GM21447 (cell line): ENCODE results near the gene EDEM2.
"Not testable (repeated sequence)": the region's sequence is repeated elsewhere in the genome, so short reads cannot be mapped to it uniquely, and the experiment has no call there.

ENCODE experiments used
- ATAC-seq: cut with Tn5 transposase; IDR thresholded peaks from one replicate; pipeline ENCODE4 v1.9.1; 2021; ENCODE audit not compliant: unreplicated experiment

The EDEM2 gene

DNA sequence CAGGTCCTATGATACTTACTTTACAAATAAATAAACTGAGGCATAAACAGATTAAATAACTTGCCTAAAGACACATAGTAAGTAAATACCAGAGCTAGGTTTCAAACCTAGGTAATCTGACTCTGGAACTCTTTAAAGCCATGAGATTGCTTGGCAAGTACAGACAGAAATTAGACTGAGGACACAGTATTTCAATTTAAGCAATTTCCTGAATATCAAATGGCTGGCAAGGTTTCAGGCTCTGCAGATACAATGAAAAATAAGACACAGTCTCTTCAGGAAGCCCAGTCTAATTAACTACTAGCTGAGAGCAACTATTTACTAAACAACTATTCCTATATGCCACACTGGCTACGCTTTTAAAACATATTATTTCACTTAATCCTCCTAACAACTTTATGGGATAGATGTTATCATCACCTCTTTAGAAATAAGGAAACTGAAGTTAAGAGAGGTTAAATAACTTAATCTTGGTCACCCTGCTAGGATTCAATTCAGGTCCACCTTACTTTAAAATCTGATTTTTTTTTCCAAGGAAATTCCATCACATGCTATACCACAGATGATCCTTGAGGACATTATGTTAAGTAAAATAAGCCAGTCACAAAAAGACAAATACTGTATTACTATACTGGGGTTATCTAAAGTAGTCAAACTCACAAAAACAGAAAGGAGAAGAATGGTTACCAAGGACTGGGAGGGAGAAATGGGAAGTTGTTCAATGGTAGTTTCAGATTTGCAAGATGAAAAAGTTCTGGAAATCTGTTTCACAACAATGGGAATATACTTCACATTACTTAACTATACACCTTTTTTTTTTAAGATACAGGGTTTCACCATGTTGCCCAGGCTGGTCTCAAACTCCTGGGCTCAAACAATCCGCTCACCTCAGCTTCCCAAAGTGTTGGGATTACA is 58.6 kb downstream of the EDEM2 start:
- ATAC-seq, result no peak

DNA sequence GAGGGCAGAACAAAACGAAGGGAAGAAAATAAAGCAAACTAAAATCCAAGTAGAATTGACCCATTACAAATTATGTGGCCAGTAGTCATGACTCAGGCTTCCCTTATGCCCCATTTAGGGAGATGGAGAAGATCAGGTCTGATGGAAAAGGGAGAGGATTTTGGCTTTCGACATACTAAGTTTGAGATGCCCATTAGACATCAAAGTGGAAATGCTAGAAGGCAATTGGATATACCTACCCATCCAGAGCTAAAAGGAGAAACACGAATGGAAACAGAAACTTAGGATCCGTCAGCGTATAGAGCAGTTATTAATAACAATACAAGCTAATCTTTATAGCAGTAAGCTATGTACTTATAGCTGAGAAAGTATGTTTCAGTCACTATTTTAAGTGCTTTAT is 59.3 kb downstream of the EDEM2 start:
- ATAC-seq, result no peak

DNA sequence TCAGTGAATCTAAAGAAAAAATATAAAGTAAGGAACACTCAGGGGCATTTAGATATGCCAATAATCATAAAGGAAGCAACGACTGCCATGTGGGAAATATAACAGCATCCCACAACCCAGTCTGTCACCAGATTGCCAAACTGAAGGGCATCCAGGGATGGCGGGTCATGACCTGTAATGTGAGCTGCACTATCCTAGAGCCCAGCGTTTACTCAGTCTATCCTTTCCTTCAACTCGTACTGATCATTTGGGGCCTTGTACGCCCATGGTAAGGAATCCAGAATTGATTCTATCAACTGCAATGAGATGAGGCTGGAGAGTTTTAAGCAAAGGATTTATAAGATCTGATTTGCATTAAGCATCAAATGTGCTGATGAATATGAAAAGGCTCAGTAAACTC is 59.8 kb downstream of the EDEM2 start:
- no peak for ATAC-seq

DNA sequence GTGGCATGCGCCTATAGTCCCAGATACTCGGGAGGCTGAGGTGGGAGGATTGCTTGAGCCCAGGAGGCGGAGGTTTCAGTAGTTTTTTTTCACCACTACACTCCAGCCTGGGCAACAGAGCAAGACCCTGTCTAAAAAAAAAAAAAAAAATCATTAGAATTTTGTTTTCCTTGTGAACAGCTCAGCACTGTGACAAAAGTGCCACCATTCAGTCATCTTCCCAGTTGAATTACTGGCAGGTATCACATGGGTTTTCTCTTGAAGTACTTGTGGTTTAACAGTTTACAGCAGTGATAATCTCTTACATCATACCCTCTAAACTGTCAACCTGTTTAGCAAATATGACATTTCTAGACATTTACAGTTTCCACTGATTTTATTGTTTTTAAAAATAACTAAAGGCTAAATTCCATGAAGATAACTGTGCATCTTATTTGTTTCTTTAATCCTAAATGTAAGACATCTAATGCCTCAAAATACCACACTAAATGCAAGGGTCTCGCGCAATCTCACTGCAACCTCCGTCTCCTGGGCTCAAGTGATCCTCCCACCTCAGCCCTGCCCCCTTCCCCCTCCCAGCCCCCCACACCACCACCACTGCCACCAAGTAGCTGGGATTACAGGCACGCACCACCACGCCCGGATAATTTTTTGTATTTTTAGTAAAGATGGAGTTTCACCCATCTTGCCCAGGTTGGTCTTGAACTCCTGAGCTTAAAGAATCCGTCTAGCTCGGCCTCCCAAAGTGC is 61.5 kb downstream of the EDEM2 start:
- no peak for ATAC-seq

DNA sequence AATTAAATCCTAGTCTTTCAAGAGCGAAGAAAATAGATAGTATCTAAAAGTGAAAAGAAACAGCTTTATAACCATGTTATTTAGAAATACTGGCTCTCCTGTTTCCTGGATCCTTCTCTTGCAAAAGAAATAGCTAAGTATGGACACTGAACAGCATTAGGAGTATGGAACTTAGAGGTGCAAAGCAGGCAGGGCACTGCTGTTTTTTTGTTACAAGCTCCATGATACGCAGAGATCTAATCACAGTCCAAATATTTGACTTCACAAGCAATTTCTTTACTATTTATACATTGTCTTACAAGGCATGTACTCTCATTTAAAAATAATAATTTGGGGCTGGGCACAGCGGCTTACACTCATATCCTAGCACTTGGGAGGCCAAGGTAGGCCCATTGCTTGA is 62.1 kb downstream of the EDEM2 start:
- no peak for ATAC-seq

DNA sequence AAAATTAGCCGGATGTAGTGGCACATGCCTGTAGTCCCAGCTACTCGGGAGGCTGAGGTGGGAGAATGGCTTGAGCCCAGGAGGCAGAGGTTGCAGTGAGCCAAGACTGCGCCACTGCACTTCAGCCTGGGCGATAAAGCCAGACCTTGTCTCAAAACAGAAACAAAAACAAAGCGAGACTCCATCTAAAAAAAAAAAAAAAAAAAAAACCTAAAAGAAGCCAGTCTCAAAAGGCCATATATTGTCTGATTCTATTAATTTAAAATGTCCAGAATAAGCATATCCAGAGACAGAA is 66.8 kb downstream of the EDEM2 start:
- not testable (repeated sequence) for ATAC-seq

DNA sequence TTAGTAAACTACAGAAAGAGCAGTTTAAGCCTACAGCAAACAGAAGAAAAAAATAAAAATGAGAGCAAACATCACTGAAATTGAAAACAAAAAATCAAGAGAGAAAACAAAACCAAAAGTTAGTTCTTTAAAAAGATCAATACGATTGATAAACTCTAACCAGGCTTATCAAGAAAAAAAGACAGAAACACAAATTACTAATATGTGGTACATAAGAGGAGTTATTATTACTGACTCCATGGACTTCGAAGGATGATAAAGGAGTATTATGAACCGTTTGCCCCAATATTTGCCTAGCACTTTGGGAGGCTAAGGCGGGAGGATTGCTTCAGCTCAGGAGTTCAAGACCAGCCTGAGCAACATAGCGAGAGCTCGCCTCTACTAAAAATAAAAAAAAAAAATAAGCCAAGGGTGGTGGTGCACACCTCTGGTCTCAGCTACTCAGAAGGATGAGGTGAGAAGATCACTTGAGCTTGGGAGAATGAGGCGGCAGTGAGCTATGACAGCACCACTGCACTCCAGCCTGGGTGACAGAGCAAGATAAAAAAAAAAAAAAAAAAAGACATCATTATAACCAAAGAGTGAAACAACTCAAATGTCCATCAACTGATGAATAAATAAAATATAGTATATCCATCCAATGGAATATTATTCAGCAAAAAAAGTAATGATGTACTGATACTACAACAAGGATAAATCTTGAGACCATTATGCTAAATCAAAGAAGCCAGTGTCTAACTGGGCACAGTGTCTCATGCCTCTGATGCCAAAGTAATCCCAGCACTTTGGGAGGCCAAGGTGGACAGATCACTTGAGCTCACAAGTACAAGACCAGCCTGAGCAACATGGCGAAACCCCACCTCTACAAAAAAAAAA is 67.4 kb downstream of the EDEM2 start:
- no peak for ATAC-seq

DNA sequence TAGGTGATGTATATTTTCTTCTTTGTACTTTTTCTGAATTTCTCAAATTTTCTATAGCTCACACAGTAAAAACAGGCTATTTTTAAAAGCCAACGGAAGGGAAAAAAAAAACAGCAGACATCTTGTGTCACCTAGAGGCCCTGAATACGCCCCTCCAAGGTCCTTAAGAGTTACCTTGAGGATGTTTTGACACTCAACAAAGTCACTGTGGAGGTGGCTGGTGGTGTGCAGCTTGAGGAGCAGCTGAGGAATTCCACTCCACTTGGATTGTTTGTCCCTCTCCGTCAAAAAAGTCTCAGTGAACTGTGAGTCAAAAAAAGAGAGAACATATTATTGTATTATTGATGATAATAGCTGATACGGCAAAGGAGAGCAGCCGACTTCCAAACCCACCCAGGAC is 69.3 kb downstream of the EDEM2 start:
- no peak for ATAC-seq

DNA sequence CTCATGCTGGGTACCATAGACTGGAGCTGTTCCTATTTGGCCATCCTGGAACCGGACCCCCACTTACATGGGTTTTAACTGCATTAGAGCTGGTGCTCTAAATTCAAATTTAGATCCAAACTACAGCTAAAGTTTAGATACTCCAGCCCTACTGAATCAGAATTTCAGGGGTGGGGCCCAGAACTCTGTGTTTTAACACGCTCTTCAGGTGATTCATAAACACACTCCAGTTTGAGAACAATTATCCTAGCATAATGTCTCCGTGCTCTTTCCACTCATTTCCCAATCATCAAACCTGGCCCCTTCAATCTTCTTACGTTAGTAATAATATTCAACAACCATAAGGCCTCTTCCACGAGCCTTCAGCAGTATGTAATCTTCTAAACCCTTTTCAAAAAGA is 69.8 kb downstream of the EDEM2 start:
- ATAC-seq, result no peak

DNA sequence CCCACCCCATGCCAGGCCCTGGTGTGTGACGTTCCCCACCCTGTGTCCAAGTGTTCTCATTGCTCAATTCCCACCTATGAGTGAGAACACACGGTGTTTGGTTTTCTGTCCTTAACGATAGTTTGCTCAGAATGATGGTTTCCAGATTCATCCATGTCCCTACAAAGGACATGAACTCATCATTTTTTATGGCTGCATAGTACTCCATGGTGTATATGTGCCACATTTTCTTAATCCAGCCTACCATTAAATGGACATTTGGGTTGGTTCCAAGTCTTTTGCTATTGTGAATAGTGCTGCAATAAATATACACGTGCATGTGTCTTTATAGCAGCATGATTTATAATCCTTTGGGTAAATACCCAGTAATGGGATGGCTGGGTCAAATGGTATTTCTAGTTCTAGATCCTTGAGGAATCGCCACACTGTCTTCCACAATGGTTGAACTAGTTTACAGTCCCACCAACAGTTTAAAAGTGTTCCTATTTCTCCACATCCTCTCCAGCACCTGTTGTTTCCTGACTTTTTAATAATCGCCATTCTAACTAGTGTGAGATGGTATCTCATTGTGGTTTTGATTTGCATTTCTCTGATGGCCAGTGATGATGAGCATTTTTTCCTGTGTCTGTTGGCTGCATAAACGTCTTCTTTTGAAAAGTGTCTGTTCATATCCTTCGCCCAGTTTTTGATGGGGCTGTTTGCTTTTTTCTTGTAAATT is 75.5 kb downstream of the EDEM2 start:
- ATAC-seq, result not testable (repeated sequence)

DNA sequence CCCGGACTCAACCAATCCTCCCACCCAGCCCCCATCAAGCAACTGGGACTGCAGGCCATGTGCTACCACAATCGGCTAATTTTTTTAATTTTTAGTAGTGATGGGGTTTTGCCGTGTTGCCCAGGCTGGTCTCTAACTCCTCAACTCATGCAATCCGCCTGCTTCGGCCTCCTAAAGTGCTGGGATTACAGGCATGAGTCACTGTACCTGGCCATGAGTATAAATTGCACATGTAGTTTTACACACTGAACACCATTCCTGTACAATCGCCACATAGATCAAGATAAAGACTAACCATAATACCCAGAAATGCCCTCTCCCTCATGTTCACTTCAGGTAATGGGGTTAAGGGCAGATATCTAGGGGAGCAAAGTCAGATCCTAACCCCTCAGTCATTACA is 80.9 kb downstream of the EDEM2 start:
- no peak for ATAC-seq
